Stimulated activated naive CD8-positive, alpha-beta T cell treated with anti-CD3 and anti-CD28 coated beads, Interleukin-15, amount 100 ng/mL, for 72 hours (primary cell): ENCODE measurements around the gene NPAS4.
"Not testable (repeated sequence)": the region's sequence is repeated elsewhere in the genome, so short reads cannot be mapped to it uniquely, and the experiment has no call there.

Source experiments
- ATAC-seq: fragments of 150-1000 bp; cut with Tn5 transposase; 2 replicates; pipeline ENCODE4 v1.10.0; 2021; ENCODE audit warnings: mild to moderate bottlenecking, moderate library complexity
- DNase-seq, 2 donors: peaks; one replicate each; pipeline ENCODE4 v3.0.0; 2021 to 2022
- H3K27ac Mint-ChIP-seq, 2 donors: one replicate each; pipeline ENCODE4 v1.8.0; 2022; ENCODE audit warnings: mild to moderate bottlenecking in 2 of 2, mixed read lengths in 2 of 2, moderate library complexity in 2 of 2
- H3K27me3 Mint-ChIP-seq: one replicate; pipeline ENCODE4 v1.8.0; 2022; ENCODE audit warnings: mixed read lengths
- H3K4me1 Mint-ChIP-seq: one replicate; pipeline ENCODE4 v1.8.0; 2022; ENCODE audit warnings: mild to moderate bottlenecking, mixed read lengths
- H3K4me3 Mint-ChIP-seq, 2 donors: one replicate each; pipeline ENCODE4 v1.8.0; 2022; ENCODE audit warnings: mild to moderate bottlenecking in 2 of 2, mixed read lengths in 2 of 2, moderate library complexity in 1 of 2
- H3K9me3 Mint-ChIP-seq, 2 donors: one replicate each; pipeline ENCODE4 v1.8.0; 2022; ENCODE audit warnings: mixed read lengths in 2 of 2

NPAS4 gene

DNA sequence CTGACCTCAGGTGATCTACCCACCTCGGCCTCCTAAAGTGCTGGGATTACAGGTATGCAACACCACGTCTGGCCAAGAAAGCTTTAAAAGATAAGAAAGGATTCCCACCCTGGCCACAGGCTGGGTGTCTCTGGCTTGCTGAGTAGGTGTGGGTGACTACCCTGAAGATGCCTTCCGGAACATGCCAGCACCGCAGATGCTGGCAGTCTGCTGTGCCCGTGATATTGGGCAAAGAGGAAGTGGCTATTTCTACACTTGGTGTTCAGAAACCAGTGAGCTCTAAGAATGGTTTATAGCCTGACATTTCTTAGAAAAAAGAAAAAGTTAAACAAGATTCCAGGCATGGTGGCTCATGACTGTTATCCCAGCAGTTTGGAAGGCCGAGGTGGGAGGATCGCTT is 11.8 kb downstream of the NPAS4 start:
- Mint-ChIP-seq H3K27me3 (no peaks in the 10 kb centered on the region), H3K4me3 (no peak overlapping the region), H3K27ac (no peak overlapping the region), H3K4me1 (peaks cover 16% of the 10 kb centered on the region), H3K9me3 (no peaks in the 10 kb centered on the region)
- no peak for ATAC-seq
- DNase-seq: no peak

DNA sequence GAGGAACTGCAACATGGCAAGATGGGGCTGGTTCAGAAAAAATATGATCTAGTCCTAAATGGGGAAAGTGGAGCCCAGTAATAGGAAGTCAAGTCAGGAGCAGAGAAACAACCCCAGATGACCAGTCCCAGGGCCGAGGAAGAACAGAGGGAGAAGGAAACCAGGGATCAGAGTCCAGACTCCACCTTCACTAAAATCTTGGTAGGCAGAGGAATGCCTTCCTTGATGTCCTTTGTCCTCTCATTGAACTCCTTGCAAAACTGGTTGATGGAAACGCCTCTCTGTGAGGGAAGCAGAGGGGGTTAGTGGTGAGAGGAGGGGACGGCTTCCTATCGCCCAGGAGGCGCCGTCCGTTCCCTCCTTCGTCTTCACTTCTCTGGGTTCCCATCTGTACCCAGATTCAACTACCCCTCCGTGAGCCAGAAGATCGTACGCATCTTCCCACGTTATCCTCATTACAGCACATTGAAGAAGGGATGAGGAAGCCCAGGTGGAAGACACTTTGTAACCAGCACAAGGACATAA is 17.2 kb downstream of the NPAS4 start:
- DNase-seq: no peak

DNA sequence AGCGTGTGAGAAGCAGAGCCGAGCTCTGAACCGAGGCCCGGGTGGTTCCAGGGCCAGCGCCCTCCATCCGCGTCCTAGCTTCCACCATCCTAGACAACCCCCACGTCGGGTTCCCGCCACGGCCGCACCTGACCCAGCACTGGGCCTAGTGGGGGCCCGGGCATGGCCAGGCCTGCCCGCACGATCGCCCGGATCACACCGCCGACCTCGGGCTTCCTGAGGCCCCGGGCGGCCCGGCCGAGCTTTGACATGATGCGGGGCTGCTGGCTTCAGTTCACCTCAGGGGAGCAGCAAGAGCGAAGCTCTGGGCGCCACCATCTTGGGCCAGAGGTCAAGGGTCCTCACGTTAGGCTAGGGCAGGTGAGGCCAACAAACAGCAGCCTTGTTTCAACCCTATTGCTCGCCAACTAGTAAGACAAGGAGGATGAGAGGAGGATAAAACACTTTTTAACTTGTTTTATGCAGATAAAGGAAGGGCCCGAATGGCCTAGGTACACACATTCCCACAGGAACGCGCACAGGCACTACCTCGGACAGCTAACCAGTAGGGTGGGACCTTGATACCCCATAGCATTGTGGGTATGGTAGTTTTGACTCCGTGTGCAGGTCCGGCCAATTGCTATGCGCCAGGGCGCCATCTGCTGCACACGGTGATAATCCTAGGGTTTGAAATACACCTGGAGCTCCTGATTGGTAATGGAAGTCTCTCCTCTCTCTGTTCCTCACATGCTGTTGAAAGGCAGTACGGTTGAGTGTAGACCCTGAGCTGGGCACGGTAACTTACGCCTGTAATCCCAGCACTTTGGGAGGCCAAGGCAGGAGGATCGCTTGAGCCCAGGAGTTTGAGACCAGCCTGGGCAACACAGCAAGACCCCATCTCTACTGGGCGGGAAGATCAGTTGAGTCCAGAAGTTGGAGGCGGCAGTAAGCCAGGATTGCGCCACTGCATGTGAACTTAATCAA is 17.9 kb downstream of the NPAS4 start, which contains the start of gene MRPL11:
TSS of gene MRPL11 (minus strand) at position 345 of the 963 bp plus-strand sequence. CDS start at position 251, 94 bp downstream.
- peak; percentile 86 to 90 for DNase-seq
- Mint-ChIP-seq H3K4me1 (peaks cover 32% of the 10 kb centered on the region), H3K27me3 (no peaks in the 10 kb centered on the region), H3K27ac (peak within 1 kb of the TSS; percentile 99 to 100), H3K9me3 (peaks cover 11 to 12% of the 10 kb centered on the region in 2 donors), H3K4me3 (peak within 1 kb of the TSS; percentile 92 to 94)
- ATAC-seq: peak; percentile 100

More for the DNA sequence above, 17.2 kb downstream of the NPAS4 start:
- Mint-ChIP-seq H3K9me3 (peaks cover 3 to 5% of the 10 kb centered on the region in 2 donors), H3K4me1 (peaks cover 32% of the 10 kb centered on the region), H3K4me3 (peak overlapping the region; percentile 92 to 94), H3K27me3 (no peaks in the 10 kb centered on the region), H3K27ac (peak overlapping the region; percentile 99 to 100)
- no peak for ATAC-seq

DNA sequence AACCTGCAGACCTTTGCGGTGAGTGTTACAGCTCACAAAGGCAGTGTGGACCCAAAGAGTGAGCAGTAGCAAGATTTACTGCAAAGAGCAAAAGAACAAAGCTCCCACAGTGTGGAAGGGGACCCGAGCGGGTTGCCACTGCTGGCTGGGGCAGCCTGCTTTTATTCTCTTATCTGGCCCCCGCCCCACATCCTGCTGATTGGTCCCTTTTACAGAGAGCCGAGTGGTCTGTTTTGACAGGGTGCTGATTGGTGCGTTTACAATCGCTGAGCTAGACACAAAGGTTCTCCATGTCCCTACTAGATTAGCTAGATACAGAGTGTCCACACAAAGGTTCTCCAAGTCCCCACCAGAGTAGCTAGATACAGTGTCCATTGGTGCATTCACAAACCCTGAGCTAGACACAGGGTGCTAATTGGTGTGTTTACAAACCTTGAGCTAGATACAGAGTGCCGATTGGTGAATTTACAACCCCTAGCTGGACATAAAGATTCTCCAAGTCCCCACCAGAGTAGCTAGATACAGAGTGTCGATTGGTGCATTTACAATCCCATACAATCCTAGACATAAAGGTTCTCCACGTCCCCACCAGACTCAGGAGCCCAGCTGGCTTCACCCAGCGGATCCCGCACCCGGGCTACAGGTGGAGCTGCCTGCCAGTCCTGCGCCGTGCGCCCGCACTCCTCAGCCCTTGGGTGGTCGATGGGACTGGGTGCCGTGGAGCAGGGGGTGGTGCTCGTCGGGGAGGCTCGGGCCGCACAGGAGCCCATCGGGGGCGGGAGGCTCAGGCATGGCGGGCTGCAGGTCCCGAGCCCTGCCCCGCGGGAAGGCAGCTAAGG is 19.5 kb downstream of the NPAS4 start:
- ATAC-seq, DNase-seq, H3K27me3 Mint-ChIP-seq, H3K27ac Mint-ChIP-seq, H3K4me3 Mint-ChIP-seq: not testable (repeated sequence)
- Mint-ChIP-seq H3K9me3 (peaks cover 12 to 17% of the 10 kb centered on the region in 2 donors), H3K4me1 (peaks cover 32% of the 10 kb centered on the region)

DNA sequence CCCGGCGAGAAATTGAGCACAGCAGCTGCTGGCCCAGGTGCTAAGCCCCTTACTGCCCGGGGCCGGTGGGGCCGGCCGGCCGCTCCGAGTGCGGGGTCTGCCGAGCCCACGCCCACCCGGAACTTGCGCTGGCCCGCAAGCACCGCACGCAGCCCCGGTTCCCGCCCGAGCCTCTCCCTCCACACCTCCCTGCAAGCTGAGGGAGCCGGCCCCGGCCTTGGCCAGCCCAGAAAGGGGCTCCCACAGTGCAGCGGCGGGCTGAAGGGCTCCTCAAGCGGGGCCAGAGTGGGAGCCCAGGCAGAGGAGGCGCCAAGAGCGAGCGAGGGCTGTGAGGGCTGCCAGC is 20.1 kb downstream of the NPAS4 start:
- Mint-ChIP-seq H3K9me3 (peaks cover 12 to 17% of the 10 kb centered on the region in 2 donors), H3K4me1 (peaks cover 32% of the 10 kb centered on the region)
- ATAC-seq, DNase-seq, H3K27me3 Mint-ChIP-seq, H3K4me3 Mint-ChIP-seq, H3K27ac Mint-ChIP-seq: not testable (repeated sequence)

DNA sequence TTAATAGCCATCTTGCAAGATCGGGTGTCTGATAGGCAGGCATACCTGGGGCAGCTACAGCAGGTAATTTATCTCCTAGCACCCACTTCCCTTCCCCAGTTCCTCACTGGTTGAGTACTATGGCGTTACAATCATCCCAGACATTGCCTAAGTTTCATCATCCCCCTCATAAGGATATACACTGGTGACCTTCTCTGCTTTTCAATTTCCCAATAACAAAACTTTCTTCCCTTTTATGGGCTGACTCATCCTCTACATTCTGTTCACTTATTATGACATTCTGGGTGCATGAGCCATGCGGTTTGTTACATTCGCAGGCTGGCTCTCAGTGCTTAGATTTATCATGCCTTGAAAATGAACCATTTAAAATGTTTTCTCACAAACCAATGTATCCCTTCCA is 22.8 kb downstream of the NPAS4 start:
- Mint-ChIP-seq H3K27me3 (peaks cover 3% of the 10 kb centered on the region), H3K27ac (no peak overlapping the region)
- ATAC-seq: no peak

DNA sequence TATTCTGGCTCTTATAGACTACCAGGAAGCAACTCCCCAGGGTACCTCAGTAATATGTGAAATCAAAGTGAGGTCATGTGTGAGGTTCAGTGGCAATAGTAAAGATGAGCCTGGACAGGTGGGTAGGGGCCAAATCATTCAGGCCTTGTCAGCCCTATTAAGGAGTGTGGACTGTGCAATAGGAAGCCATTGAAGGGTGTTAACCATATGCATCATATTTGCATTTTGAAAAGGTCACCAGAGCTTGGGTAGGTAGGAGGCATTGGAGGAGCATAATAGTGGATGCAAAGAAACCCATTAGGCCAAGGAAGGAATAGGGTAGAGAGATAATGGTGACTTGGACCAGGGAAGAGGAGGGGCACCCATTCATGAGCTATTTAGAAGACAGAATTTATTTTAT is 26.2 kb downstream of the NPAS4 start:
- Mint-ChIP-seq H3K27ac (no peak overlapping the region), H3K9me3 (peaks cover 16 to 17% of the 10 kb centered on the region in 2 donors), H3K27me3 (peaks cover 15% of the 10 kb centered on the region), H3K4me3 (no peak overlapping the region), H3K4me1 (peaks cover 6% of the 10 kb centered on the region)
- ATAC-seq (no peak), DNase-seq (no peak)

More for the DNA sequence above, 22.8 kb downstream of the NPAS4 start:
- Mint-ChIP-seq H3K4me3 (no peak overlapping the region), H3K9me3 (peaks cover 12 to 17% of the 10 kb centered on the region in 2 donors), H3K4me1 (peaks cover 12% of the 10 kb centered on the region)
- DNase-seq: no peak

DNA sequence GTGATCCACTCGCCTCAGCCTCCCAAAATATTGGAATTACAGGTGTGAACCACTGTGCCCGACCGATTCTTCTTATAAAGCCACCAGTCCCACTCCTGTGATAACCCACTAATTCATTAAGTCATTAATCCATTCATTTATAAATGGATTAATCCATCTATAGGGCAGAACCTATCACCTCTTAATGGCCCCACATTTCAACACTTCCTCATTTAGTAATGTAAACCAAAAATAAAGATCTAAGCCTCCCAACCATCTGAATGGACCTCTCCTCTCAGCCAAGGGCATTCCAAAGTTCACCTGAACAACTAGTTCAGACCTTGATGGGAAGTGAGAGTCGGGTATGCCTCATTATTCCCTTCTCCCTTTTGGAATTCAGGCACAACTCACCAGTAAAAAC is 27.7 kb downstream of the NPAS4 start:
- Mint-ChIP-seq H3K27me3 (peaks cover 15% of the 10 kb centered on the region), H3K4me3 (no peak overlapping the region), H3K9me3 (peaks cover 7 to 8% of the 10 kb centered on the region in 2 donors), H3K27ac (no peak overlapping the region), H3K4me1 (peaks cover 7% of the 10 kb centered on the region)
- no peak for ATAC-seq
- no peak for DNase-seq

DNA sequence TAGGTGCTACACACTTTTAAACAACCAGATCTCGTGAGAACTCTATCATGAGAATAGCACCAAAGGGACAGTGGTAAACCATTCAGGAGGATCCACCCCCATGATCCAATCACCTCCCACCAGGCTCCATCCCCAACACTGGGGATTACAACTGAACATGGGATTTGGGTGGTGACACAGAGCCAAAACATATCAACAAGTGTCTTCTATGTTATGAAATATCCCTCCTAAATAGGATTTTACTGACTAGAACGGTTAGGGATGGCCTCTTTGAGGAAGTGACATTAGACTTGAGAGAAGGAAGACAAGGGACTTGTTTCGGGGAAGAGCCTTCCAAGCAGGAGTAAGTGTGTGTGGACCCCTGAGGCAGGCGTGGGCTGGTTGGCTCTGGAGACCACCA is 29.7 kb downstream of the NPAS4 start:
- Mint-ChIP-seq H3K4me1 (peaks cover 28% of the 10 kb centered on the region), H3K27ac (no peak overlapping the region), H3K4me3 (no peak overlapping the region), H3K27me3 (peaks cover 15% of the 10 kb centered on the region), H3K9me3 (peaks cover 0 to 4% of the 10 kb centered on the region in 2 donors)
- ATAC-seq (no peak), DNase-seq (no peak)

DNA sequence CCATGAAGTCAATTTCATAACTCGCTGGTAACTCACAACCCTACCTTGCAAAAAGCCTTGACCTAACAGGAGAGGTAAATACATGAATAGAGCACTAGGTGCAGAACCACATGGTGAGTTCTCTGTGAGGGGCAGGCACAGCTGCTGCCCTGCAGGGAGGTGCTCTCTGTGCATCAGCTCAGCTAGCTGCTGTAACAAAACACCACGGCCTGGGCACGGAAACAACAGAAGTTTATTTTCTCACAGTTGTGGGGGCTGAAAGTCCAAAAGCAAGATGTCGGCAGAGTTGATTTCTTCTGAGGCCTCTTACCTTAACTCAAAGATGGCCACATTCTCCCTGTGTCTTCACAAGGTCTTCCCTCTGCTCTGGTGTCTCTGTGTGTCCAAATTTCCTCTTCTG is 30.8 kb downstream of the NPAS4 start:
- H3K9me3 Mint-ChIP-seq: peaks cover 0 to 4% of the 10 kb centered on the region in 2 donors
- H3K27ac Mint-ChIP-seq: no peak overlapping the region
- no peak overlapping the region for H3K4me3 Mint-ChIP-seq
- peaks cover 29% of the 10 kb centered on the region for H3K4me1 Mint-ChIP-seq
- DNase-seq (no peak), ATAC-seq (no peak)
- peaks cover 15% of the 10 kb centered on the region for H3K27me3 Mint-ChIP-seq

DNA sequence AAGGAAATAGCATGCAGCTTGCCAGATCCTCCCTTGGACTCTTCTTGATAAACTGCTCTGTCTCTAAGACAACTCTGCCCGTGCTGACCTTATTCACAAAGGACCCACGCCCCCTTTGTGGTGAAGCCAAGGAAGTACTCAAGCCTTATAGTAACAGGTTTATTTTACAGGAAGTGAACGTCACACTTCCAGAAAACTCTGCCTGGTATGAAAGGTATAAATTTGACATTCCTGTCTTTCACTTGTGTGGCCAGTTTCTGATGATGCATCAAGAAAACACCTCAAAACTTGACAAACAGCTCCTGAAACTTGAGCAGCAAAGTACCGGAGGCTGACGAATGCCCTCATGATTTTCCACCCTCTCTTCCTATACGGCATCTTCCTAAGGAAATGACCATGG is 33.4 kb downstream of the NPAS4 start:
- Mint-ChIP-seq H3K4me1 (peaks cover 41% of the 10 kb centered on the region), H3K4me3 (peak overlapping the region; percentile 4 to 47), H3K27me3 (peaks cover 7% of the 10 kb centered on the region), H3K9me3 (peaks cover 0 to 4% of the 10 kb centered on the region in 2 donors), H3K27ac (peak overlapping the region in 1 of 2 donors; percentile 24)
- ATAC-seq (peak; percentile 53), DNase-seq (no peak)

DNA sequence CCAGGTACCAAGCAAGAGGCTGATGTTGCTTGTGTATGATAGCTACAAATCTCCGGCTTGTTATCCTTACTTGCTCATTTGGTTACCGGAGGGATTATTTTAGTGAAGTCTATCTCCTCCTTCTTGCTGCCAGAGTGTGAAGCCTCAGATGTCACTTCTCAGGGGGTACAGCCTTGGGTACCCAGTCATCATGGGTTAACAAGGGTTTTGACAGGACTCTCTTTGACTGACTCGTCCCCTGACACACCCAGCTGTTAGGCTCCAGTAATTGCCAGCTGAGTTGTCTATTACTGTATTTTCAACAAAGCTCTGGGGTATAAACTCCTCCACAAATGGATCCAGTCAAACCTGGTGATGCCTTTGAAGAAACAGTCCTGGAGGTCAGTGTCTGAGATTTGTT is 34.0 kb downstream of the NPAS4 start:
- no peak for DNase-seq
- ATAC-seq: peak; percentile 63
- peaks cover 1% of the 10 kb centered on the region for H3K27me3 Mint-ChIP-seq
- peak overlapping the region; percentile 47 to 53 for H3K4me3 Mint-ChIP-seq
- peaks cover 0 to 4% of the 10 kb centered on the region in 2 donors for H3K9me3 Mint-ChIP-seq
- H3K4me1 Mint-ChIP-seq: peaks cover 46% of the 10 kb centered on the region
- peak overlapping the region; percentile 24 to 34 for H3K27ac Mint-ChIP-seq

DNA sequence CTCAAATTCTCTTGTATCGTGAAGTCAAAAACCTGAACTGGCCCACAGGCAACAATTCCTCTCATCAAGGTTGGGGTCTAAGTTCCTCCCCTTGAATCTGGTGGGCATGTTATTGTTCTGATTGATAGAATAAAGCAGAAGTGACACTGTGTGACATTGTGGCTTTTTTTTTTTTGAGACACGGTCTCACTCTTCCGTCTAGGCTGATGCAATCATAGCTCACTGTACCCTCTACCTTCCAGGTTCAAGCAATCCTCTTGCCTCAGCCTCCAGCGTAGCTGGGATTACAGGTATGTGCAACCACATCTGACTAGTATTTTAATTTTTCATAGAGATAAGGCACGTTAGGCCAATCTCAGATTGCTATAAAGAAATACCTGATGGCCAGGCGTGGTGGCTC is 37.0 kb downstream of the NPAS4 start:
- Mint-ChIP-seq H3K4me3 (peak overlapping the region in 1 of 2 donors; percentile 19), H3K9me3 (no peaks in the 10 kb centered on the region), H3K27ac (peak overlapping the region; percentile 28 to 72), H3K4me1 (peaks cover 59% of the 10 kb centered on the region), H3K27me3 (no peaks in the 10 kb centered on the region)
- ATAC-seq (no peak), DNase-seq (no peak)

DNA sequence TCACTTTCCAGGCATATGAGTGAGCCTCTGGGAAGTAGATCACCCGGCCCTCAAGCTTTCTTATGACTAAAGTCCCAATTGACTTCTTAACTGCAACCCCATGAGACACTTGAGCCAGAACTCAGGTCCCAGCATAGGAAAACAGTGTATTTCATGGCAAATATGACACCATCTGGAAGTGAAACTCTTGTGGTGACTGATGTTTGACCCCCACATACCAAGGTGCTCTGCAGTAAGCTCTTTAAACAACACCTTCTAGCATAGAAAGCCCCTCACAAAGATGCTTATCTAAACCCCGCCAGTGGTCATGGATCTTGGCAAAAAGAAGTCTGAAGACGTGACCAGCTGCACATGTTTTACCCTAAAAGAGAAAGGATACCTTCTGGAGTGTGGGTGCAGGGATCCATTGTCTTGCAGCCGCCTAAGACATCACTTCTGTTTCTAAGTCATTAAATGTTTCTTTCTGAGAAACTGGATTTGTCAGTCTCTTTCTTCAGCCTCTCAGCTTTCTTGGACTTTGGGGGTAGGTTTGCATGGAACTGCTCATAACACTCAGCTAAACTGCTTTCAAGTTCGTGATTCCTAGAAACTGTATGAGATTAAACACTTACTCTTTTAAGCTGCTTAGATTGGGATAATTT is 38.4 kb downstream of the NPAS4 start:
- ATAC-seq (peak; percentile 79), DNase-seq (peak in 1 of 2 donors; percentile 12)
- Mint-ChIP-seq H3K4me3 (peak overlapping the region; percentile 15 to 41), H3K27me3 (no peaks in the 10 kb centered on the region), H3K4me1 (peaks cover 59% of the 10 kb centered on the region), H3K9me3 (no peaks in the 10 kb centered on the region), H3K27ac (peak overlapping the region; percentile 82 to 95)

DNA sequence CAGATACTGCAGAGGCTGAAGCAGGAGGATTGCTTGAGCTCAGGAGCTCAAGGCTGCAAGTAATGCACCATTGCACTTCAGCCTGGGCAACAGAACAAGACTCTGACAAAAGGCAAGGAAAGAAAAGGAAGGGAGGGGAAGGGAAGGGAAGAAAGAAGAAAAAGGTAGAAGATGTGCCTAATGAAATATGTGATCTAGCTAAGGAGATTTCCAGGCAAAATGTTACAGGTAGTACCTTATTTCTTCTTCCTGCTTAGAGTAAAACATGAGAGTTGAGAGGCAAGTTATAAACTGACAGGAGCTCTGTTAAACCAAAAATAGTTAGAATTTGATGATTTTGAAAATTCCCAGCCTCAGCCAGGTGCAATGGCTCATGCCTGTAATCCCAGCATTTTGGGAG is 41.2 kb downstream of the NPAS4 start:
- Mint-ChIP-seq H3K27me3 (no peaks in the 10 kb centered on the region), H3K27ac (no peak overlapping the region), H3K4me1 (peaks cover 62% of the 10 kb centered on the region), H3K9me3 (no peaks in the 10 kb centered on the region), H3K4me3 (no peak overlapping the region)
- ATAC-seq (no peak), DNase-seq (no peak)
